AG04449 (cell line): ENCODE measurements around the gene BAZ1B.
"Not testable (repeated sequence)": the region's sequence is repeated elsewhere in the genome, so short reads cannot be mapped to it uniquely, and the experiment has no call there.

ENCODE experiments used
- CTCF ChIA-PET: fragments of 350-600 bp; formaldehyde crosslinking; extraction: SDS; loops from one replicate; lab custom pipeline; 2021; ENCODE audit warnings: antibody characterized with exemption; lab: Yijun Ruan, JAX
- POLR2A ChIA-PET: fragments of 400-600, 350-600 bp; formaldehyde crosslinking; extraction: SDS; loops from one replicate; lab custom pipeline; 2020; ENCODE audit warnings: antibody characterized with exemption, inconsistent platforms; lab: Yijun Ruan, JAX
- DNase-seq: peaks from one replicate; pipeline ENCODE4 v3.0.0-alpha.2; 2010; ENCODE audit warnings: low read depth, low spot score
- H3K4me3 ChIP-seq: 2 replicates; pipeline ENCODE4 v1.5.1; 2011; ENCODE audit warnings: low read depth, mild to moderate bottlenecking, control low read depth, low read length
- CTCF ChIP-seq: IDR thresholded peaks from one replicate; pipeline ENCODE4 v1.5.1; 2011; ENCODE audit warnings: mild to moderate bottlenecking, moderate library complexity, low read length, control low read depth, inconsistent platforms; ENCODE audit not compliant: insufficient read depth; ENCODE audit errors: missing control alignments

The BAZ1B gene

GRCh38 chr7:73424489-73424885, 97.6 kb downstream of the BAZ1B start:
- ChIA-PET POLR2A (no interaction called here), CTCF (interaction anchor here (1.0 to 1.5 kb wide), 2 partner anchors 82 to 100 kb away, joined by 3 read pairs; no protein-coding TSS in a partner anchor)
- TF ChIP-seq CTCF, result no peak
- no peak for DNase-seq
- no peak overlapping the region for H3K4me3 ChIP-seq

GRCh38 chr7:73423519-73424488, 98.3 kb downstream of the BAZ1B start:
- no peak for TF ChIP-seq CTCF
- no peak overlapping the region for H3K4me3 ChIP-seq
- ChIA-PET POLR2A (no interaction called here), CTCF (interaction anchor here (0.6 to 1.0 kb wide), 3 partner anchors 54 to 81 kb away, joined by 3 read pairs; no protein-coding TSS in a partner anchor)
- no peak for DNase-seq

GRCh38 chr7:73420610-73421009, 101.5 kb downstream of the BAZ1B start:
- DNase-seq, POLR2A ChIA-PET: not testable (repeated sequence)

GRCh38 chr7:73420016-73420415, 102.1 kb downstream of the BAZ1B start:
- H3K4me3 ChIP-seq, POLR2A ChIA-PET, CTCF ChIA-PET, DNase-seq: not testable (repeated sequence)

More at GRCh38 chr7:73420610-73421009, 101.5 kb downstream of the BAZ1B start:
- H3K4me3 ChIP-seq, CTCF ChIA-PET: not testable (repeated sequence)

- H3K4me3 ChIP-seq, result no peak overlapping the region
- TF ChIP-seq CTCF, result no peak
- no peak for DNase-seq
- POLR2A ChIA-PET, result no interaction called here
- CTCF ChIA-PET, result no interaction called here
Observed at GRCh38 chr7:73418113-73418703, 103.9 kb downstream of the BAZ1B start.

- H3K4me3 ChIP-seq, POLR2A ChIA-PET, DNase-seq, CTCF ChIA-PET: not testable (repeated sequence)
Observed at GRCh38 chr7:73410541-73411131, 111.5 kb downstream of the BAZ1B start.

GRCh38 chr7:73404860-73405259, 117.2 kb downstream of the BAZ1B start:
- POLR2A ChIA-PET, CTCF ChIA-PET, H3K4me3 ChIP-seq, DNase-seq: not testable (repeated sequence)

- CTCF ChIA-PET, result interaction anchor here (0.8 kb wide), 1 partner anchor 56 kb away, joined by 3 read pairs; no protein-coding TSS in a partner anchor
- POLR2A ChIA-PET, DNase-seq: not testable (repeated sequence)
- H3K4me3 ChIP-seq, result peak overlapping the region; percentile 46
Observed at GRCh38 chr7:73399185-73400050, 122.7 kb downstream of the BAZ1B start.
